AG08395 (cell line): Measurements from ENCODE around the gene PRKD3.

ENCODE experiments used
- DNase-seq: peaks from one replicate; pipeline ENCODE4 v3.0.0; 2012; ENCODE audit warnings: mixed read lengths, low spot score

PRKD3 gene

GRCh38 chr2:37343537-37344434, 19.2 kb upstream of the PRKD3 start:
- DNase-seq, result peak; percentile 56

GRCh38 chr2:37342591-37343220, 18.1 kb upstream of the PRKD3 start:
- no peak for DNase-seq

- DNase-seq, result no peak
Observed at GRCh38 chr2:37340637-37341036, 16.0 kb upstream of the PRKD3 start.

- no peak for DNase-seq
Observed at GRCh38 chr2:37338933-37339332, 14.3 kb upstream of the PRKD3 start.

- DNase-seq, result no peak
Observed at GRCh38 chr2:37337620-37338280, 13.1 kb upstream of the PRKD3 start.

GRCh38 chr2:37335604-37336003, 11.0 kb upstream of the PRKD3 start:
- DNase-seq, result no peak

GRCh38 chr2:37333256-37333655, 8.6 kb upstream of the PRKD3 start:
- no peak for DNase-seq

- no peak for DNase-seq
Observed at GRCh38 chr2:37332560-37332959, 7.9 kb upstream of the PRKD3 start.

- no peak for DNase-seq
Observed at GRCh38 chr2:37330681-37331080, 6.0 kb upstream of the PRKD3 start.

- DNase-seq, result no peak
Observed at GRCh38 chr2:37326866-37327634, 2.4 kb upstream of the PRKD3 start.

- DNase-seq, result peak; percentile 84
Observed at GRCh38 chr2:37326285-37326684, 1.7 kb upstream of the PRKD3 start.

- no peak for DNase-seq
Observed at GRCh38 chr2:37325625-37326071, 1.0 kb upstream of the PRKD3 start.

GRCh38 chr2:37324536-37324785, 172 bp downstream of the PRKD3 start:
- no peak for DNase-seq

- no peak for DNase-seq
Observed at GRCh38 chr2:37323781-37324535, 675 bp downstream of the PRKD3 start.

GRCh38 chr2:37323176-37323780, 1.4 kb downstream of the PRKD3 start:
- DNase-seq, result no peak

- peak; percentile 34 for DNase-seq
Observed at GRCh38 chr2:37322368-37322767, 2.3 kb downstream of the PRKD3 start.

GRCh38 chr2:37321029-37321682, 3.5 kb downstream of the PRKD3 start:
- no peak for DNase-seq

- no peak for DNase-seq
Observed at GRCh38 chr2:37319754-37320609, 4.7 kb downstream of the PRKD3 start.

- DNase-seq, result peak; percentile 8
Observed at GRCh38 chr2:37318401-37318800, 6.2 kb downstream of the PRKD3 start.

GRCh38 chr2:37317746-37318145, 6.9 kb downstream of the PRKD3 start:
- no peak for DNase-seq
